Measurements from ENCODE around the gene OPN3. TPM values are rescaled to one million over a fixed set of nuclear protein-coding genes. Genes with fewer than 3 reads are reported as not detected.

Gene OPN3
- total RNA-seq, 2 experiments from 2014 or later: 10.7 to 18.9 TPM

- no peak for DNase-seq (ENCODE audit: low spot score)
- Histone ChIP-seq H3K4me1 (ENCODE audit: insufficient read depth, low read length, poor library complexity, severe bottlenecking) (no peaks in the 10 kb centered on the region), H3K36me3 (ENCODE audit: insufficient read depth, low read length) (no peaks in the 10 kb centered on the region), H3K27ac (ENCODE audit: low read depth, low read length, poor library complexity, severe bottlenecking) (no peak overlapping the region), H3K4me3 (ENCODE audit: low read depth, low read length, poor library complexity, severe bottlenecking) (no peak overlapping the region), H3K9me3 (ENCODE audit: low read length) (no peaks in the 10 kb centered on the region), H3K9me2 (ENCODE audit: insufficient read depth, low read length) (no peaks in the 10 kb centered on the region), H4K20me1 (ENCODE audit: insufficient read depth, low read length) (no peaks in the 10 kb centered on the region), H2AFZ (ENCODE audit: low read length) (no peak overlapping the region), H3K4me2 (ENCODE audit: low read length) (no peak overlapping the region), H3K79me2 (ENCODE audit: insufficient read depth, low read depth, low read length) (no peaks in the 10 kb centered on the region)
- no TSS peak for BruUV-seq (replicated peaks)
- intact Hi-C loops (cut with micrococcal nuclease; ENCODE audit: unreplicated experiment): no loop called here
- TF ChIP-seq CTCF (conservative IDR thresholded peaks at IDR 0.05; ENCODE audit: low read length) (no peak), EZH2phosphoT487 (IDR thresholded peaks at IDR 0.05; ENCODE audit: borderline replicate concordance, low read depth, low read length) (no peak)
- ChIA-PET CTCF (ENCODE audit: unreplicated experiment) (no interaction called here), POLR2A (interaction anchor here (0.6 to 1.2 kb wide), 4 partner anchors 12 to 84 kb away, joined by 3 to 7 read pairs (median 4); no protein-coding TSS in a partner anchor)
These were observed 22.7 kb downstream of the OPN3 start for GRCh38 chr1:241617426-241617825.

GRCh38 chr1:241615043-241615974 is 24.9 kb downstream of the OPN3 start:
- Histone ChIP-seq H3K4me1 (ENCODE audit: insufficient read depth, low read length, poor library complexity, severe bottlenecking) (peaks cover 8% of the 10 kb centered on the region), H3K27ac (ENCODE audit: low read depth, low read length, poor library complexity, severe bottlenecking) (no peak overlapping the region), H3K36me3 (ENCODE audit: insufficient read depth, low read length) (no peaks in the 10 kb centered on the region), H3K9me2 (ENCODE audit: insufficient read depth, low read length) (no peaks in the 10 kb centered on the region), H3K4me3 (ENCODE audit: low read depth, low read length, poor library complexity, severe bottlenecking) (no peak overlapping the region), H3K9me3 (ENCODE audit: low read length) (no peaks in the 10 kb centered on the region), H3K79me2 (ENCODE audit: insufficient read depth, low read depth, low read length) (no peaks in the 10 kb centered on the region), H3K4me2 (ENCODE audit: low read length) (no peak overlapping the region), H4K20me1 (ENCODE audit: insufficient read depth, low read length) (no peaks in the 10 kb centered on the region), H2AFZ (ENCODE audit: low read length) (no peak overlapping the region)
- no TSS peak for BruUV-seq (replicated peaks)
- intact Hi-C loops (cut with micrococcal nuclease; ENCODE audit: unreplicated experiment): no loop called here
- ChIA-PET CTCF (ENCODE audit: unreplicated experiment) (no interaction called here), POLR2A (no interaction called here)
- no peak for DNase-seq (ENCODE audit: low spot score)
- TF ChIP-seq CTCF (conservative IDR thresholded peaks at IDR 0.05; ENCODE audit: low read length): no peak
- no peak for TF ChIP-seq EZH2phosphoT487 (IDR thresholded peaks at IDR 0.05; ENCODE audit: borderline replicate concordance, low read depth, low read length)

- Histone ChIP-seq H3K9me3 (ENCODE audit: low read length) (no peaks in the 10 kb centered on the region), H3K79me2 (ENCODE audit: insufficient read depth, low read depth, low read length) (no peaks in the 10 kb centered on the region), H3K9me2 (ENCODE audit: insufficient read depth, low read length) (no peaks in the 10 kb centered on the region), H3K4me3 (ENCODE audit: low read depth, low read length, poor library complexity, severe bottlenecking) (no peak overlapping the region), H4K20me1 (ENCODE audit: insufficient read depth, low read length) (no peaks in the 10 kb centered on the region), H3K36me3 (ENCODE audit: insufficient read depth, low read length) (no peaks in the 10 kb centered on the region), H3K4me2 (ENCODE audit: low read length) (no peak overlapping the region), H2AFZ (ENCODE audit: low read length) (no peak overlapping the region), H3K4me1 (ENCODE audit: insufficient read depth, low read length, poor library complexity, severe bottlenecking) (peaks cover 8% of the 10 kb centered on the region), H3K27ac (ENCODE audit: low read depth, low read length, poor library complexity, severe bottlenecking) (no peak overlapping the region)
- intact Hi-C loops (cut with micrococcal nuclease; ENCODE audit: unreplicated experiment): loop anchor here (5.0 kb wide), 2 partner anchors 233 to 403 kb away; partner anchors contain the start of gene EXO1
- TF ChIP-seq EZH2phosphoT487 (IDR thresholded peaks at IDR 0.05; ENCODE audit: borderline replicate concordance, low read depth, low read length) (no peak), CTCF (conservative IDR thresholded peaks at IDR 0.05; ENCODE audit: low read length) (no peak)
- ChIA-PET CTCF (ENCODE audit: unreplicated experiment) (no interaction called here), POLR2A (interaction anchor here (1.2 to 1.4 kb wide), 2 partner anchors 9 to 19 kb away, joined by 3 to 4 read pairs; no protein-coding TSS in a partner anchor)
- DNase-seq (ENCODE audit: low spot score): no peak
- BruUV-seq (replicated peaks): no TSS peak
These were observed 25.6 kb downstream of the OPN3 start for GRCh38 chr1:241614572-241614971.
